ENCODE data around the gene MASP2.

GRCh38 chr1:11078631-11079030, 31.6 kb upstream of the MASP2 start:
- TF ChIP-seq CTCF (IDR thresholded peaks at IDR 0.05 in 4 of 5, conservative IDR thresholded peaks at IDR 0.05 in 1 of 5) (no peak), POLR2A (IDR thresholded peaks at IDR 0.05) (no peak)

All from gastrocnemius medialis (tissue), 4 donors.